HCT116 (cell line): ENCODE results near the gene PEX11B. TPM values are rescaled to one million over a fixed set of nuclear protein-coding genes. Genes with fewer than 3 reads are reported as not detected.

Experiments
- ATAC-seq: fragments of 200-7000 bp; cut with Tn5 transposase; 2 replicates; pipeline ENCODE4 v1.9.1; 2020; ENCODE audit warnings: mild to moderate bottlenecking, moderate library complexity
- BruUV-seq: library from RNA; stranded (reverse); fragments of 400-500 nt; replicated peaks from 2 replicates; lab custom pipeline; 2021; lab: Mats Ljungman, UMichigan
- CTCF ChIA-PET: fragments of 300-600 bp; sonication (Branson Sonifier 250); formaldehyde crosslinking; loops from one replicate; lab custom pipeline; 2021; ENCODE audit warnings: antibody characterized with exemption; lab: Charles Lee
- POLR2A ChIA-PET: fragments of 300-600, 350-600 bp; sonication (Branson Sonifier 250); formaldehyde crosslinking; loops from one replicate; lab custom pipeline; 2021; ENCODE audit warnings: antibody characterized with exemption; lab: Charles Lee
- RAD21 ChIA-PET, 2 experiments: fragments of 300-600 bp; sonication (Branson Sonifier 250); formaldehyde crosslinking; loops; one replicate each; lab custom pipeline; 2023; ENCODE audit warnings: low total read pairs in 2 of 2; ENCODE audit not compliant: uncharacterized antibody in 2 of 2, unreplicated experiment in 2 of 2, low non-redundant PET in 1 of 2; lab: Charles Lee
- DNase-seq: peaks from one replicate; pipeline ENCODE4 v3.0.0-alpha.2; 2010; ENCODE audit warnings: low read depth, low spot score
- H2AFZ ChIP-seq: fragments of 200-600 bp; shearing (Covaris generic), sonication (generic); 2 replicates; pipeline ENCODE4 v1.6.1; 2017; ENCODE audit warnings: low read depth, mixed run types, mixed read lengths, antibody characterized with exemption, low read length; ENCODE audit not compliant: poor library complexity, severe bottlenecking
- H3K27ac ChIP-seq: 2 replicates; pipeline ENCODE4 v1.5.1; 2012; ENCODE audit warnings: low read depth, low read length
- H3K27me3 ChIP-seq: fragments of 200-600 bp; sonication (generic); 2 replicates; pipeline ENCODE4 v1.6.1; 2016; ENCODE audit warnings: mixed run types, low read length, mixed read lengths; ENCODE audit not compliant: insufficient read depth
- H3K36me3 ChIP-seq, 2 experiments: fragments of 200-500 bp in 1 of 2; fragments of 200-600 bp in 1 of 2; sonication (Bioruptor generic) in 1 of 2; sonication (generic) in 1 of 2; 2 replicates each; pipeline versions ENCODE4 v1.5.1 to v1.6.1; 2014 to 2016; ENCODE audit warnings: low read length in 2 of 2, inconsistent platforms in 1 of 2, mixed read lengths in 1 of 2, mixed run types in 1 of 2; ENCODE audit not compliant: insufficient read depth in 2 of 2, control insufficient read depth in 1 of 2
- H3K4me1 ChIP-seq, 2 experiments: fragments of 200-600 bp in 1 of 2; sonication (generic) in 1 of 2; 2 replicates each; pipeline versions ENCODE4 v1.5.1 to v1.6.1; 2012 to 2017; ENCODE audit warnings: low read length in 2 of 2, inconsistent platforms in 1 of 2, mild to moderate bottlenecking in 1 of 2, mixed read lengths in 1 of 2, mixed run types in 1 of 2, moderate library complexity in 1 of 2; ENCODE audit not compliant: insufficient read depth in 2 of 2, control insufficient read depth in 1 of 2
- H3K4me2 ChIP-seq: fragments of 200-600 bp; sonication (generic); 2 replicates; pipeline ENCODE4 v1.6.1; 2017; ENCODE audit warnings: mixed run types, low read length, mixed read lengths
- H3K4me3 ChIP-seq, 2 experiments: fragments of 200-600 bp in 1 of 2; sonication (generic) in 1 of 2; replicated peaks in 1 of 2; 2 replicates each; pipeline ENCODE4 v1.5.1; 2011 to 2016; ENCODE audit warnings: low read length in 2 of 2, control low read depth in 1 of 2, low read depth in 1 of 2, mild to moderate bottlenecking in 1 of 2, mixed read lengths in 1 of 2, mixed run types in 1 of 2
- H3K79me2 ChIP-seq: fragments of 200-600 bp; sonication (generic); 2 replicates; pipeline ENCODE4 v1.6.1; 2017; ENCODE audit warnings: mild to moderate bottlenecking, mixed run types, low read length, moderate library complexity, mixed read lengths; ENCODE audit not compliant: insufficient read depth
- H3K9ac ChIP-seq: fragments of 200-600 bp; sonication (generic); 2 replicates; pipeline ENCODE4 v1.6.1; 2016; ENCODE audit warnings: low read length, mixed read lengths
- H3K9me2 ChIP-seq: fragments of 200-600 bp; sonication (generic), shearing (Covaris generic); 2 replicates; pipeline ENCODE4 v1.6.1; 2017; ENCODE audit warnings: mixed run types, mild to moderate bottlenecking, moderate library complexity; ENCODE audit not compliant: insufficient read depth
- H3K9me3 ChIP-seq, 2 experiments: fragments of 200-500 bp in 1 of 2; fragments of 200-600 bp in 1 of 2; sonication (Bioruptor generic) in 1 of 2; sonication (generic) in 1 of 2; 2 replicates each; pipeline ENCODE4 v1.6.1; 2014 to 2017; ENCODE audit warnings: low read length in 2 of 2, mixed read lengths in 2 of 2, inconsistent platforms in 1 of 2, low read depth in 1 of 2, mild to moderate bottlenecking in 1 of 2, mixed run types in 1 of 2, moderate library complexity in 1 of 2; ENCODE audit not compliant: control insufficient read depth in 1 of 2, insufficient read depth in 1 of 2
- H4K20me1 ChIP-seq: fragments of 200-600 bp; sonication (generic), shearing (Covaris generic); 2 replicates; pipeline ENCODE4 v1.6.1; 2017; ENCODE audit warnings: mixed run types, mild to moderate bottlenecking, moderate library complexity; ENCODE audit not compliant: insufficient read depth
- CBX3 ChIP-seq: IDR thresholded peaks from 2 replicates; pipeline ENCODE4 v1.6.1; 2012; ENCODE audit warnings: low read depth
- CEBPB ChIP-seq: IDR thresholded peaks from 2 replicates; pipeline ENCODE4 v1.6.1; 2012; ENCODE audit warnings: low read depth
- ELF1 ChIP-seq: IDR thresholded peaks from 2 replicates; pipeline ENCODE4 v1.6.1; 2012; ENCODE audit warnings: low read depth, borderline replicate concordance
- EZH2 ChIP-seq: fragments of 200-600 bp; sonication (generic); IDR thresholded peaks from 2 replicates; pipeline ENCODE4 v1.6.1; 2017; ENCODE audit warnings: antibody characterized with exemption, mixed run types
- EZH2phosphoT487 ChIP-seq: fragments of 200-600 bp; IDR thresholded peaks from 2 replicates; pipeline ENCODE4 v1.6.1; 2018; ENCODE audit warnings: antibody characterized with exemption, borderline replicate concordance
- FOSL1 ChIP-seq: IDR thresholded peaks from 2 replicates; pipeline ENCODE4 v1.6.1; 2012; ENCODE audit warnings: low read depth
- JUND ChIP-seq: IDR thresholded peaks from 2 replicates; pipeline ENCODE4 v1.6.1; 2012
- POLR2A ChIP-seq: IDR thresholded peaks from 2 replicates; pipeline ENCODE4 v1.7.0; 2011; ENCODE audit warnings: borderline replicate concordance; ENCODE audit not compliant: insufficient read depth, insufficient read length; ENCODE audit errors: extremely low read depth
- POLR2AphosphoS5 ChIP-seq: IDR thresholded peaks from 2 replicates; pipeline ENCODE4 v1.6.1; 2011; ENCODE audit warnings: mild to moderate bottlenecking, low read depth, low read length, moderate library complexity
- RAD21 ChIP-seq: IDR thresholded peaks from 2 replicates; pipeline ENCODE4 v1.6.1; 2012; ENCODE audit warnings: low read depth, mild to moderate bottlenecking
- REST ChIP-seq: IDR thresholded peaks from 2 replicates; pipeline ENCODE4 v1.6.1; 2012; ENCODE audit warnings: low read depth
- SIN3A ChIP-seq: IDR thresholded peaks from 2 replicates; pipeline ENCODE4 v1.6.1; 2012; ENCODE audit warnings: low read depth
- SP1 ChIP-seq: IDR thresholded peaks from 2 replicates; pipeline ENCODE4 v1.6.1; 2012; ENCODE audit warnings: low read depth
- SRF ChIP-seq: IDR thresholded peaks from 2 replicates; pipeline ENCODE4 v1.6.1; 2012; ENCODE audit warnings: low read depth
- TCF7L2 ChIP-seq: IDR thresholded peaks from 2 replicates; pipeline ENCODE4 v1.7.0; 2011; ENCODE audit warnings: borderline replicate concordance, inconsistent platforms; ENCODE audit not compliant: insufficient read depth, insufficient read length; ENCODE audit errors: extremely low read depth
- YY1 ChIP-seq: IDR thresholded peaks from 2 replicates; pipeline ENCODE4 v1.6.1; 2011; ENCODE audit warnings: low read length, low read depth, moderate library complexity, mild to moderate bottlenecking; ENCODE audit not compliant: insufficient replicate concordance; ENCODE audit errors: extremely low read depth
- ZFX ChIP-seq: fragments of 450-650 bp; IDR thresholded peaks from 2 replicates; pipeline ENCODE4 v1.6.1; 2017
- ZNF274 ChIP-seq: fragments of 200-500 bp; sonication (Bioruptor generic); IDR thresholded peaks from 2 replicates; pipeline ENCODE4 v1.6.1; 2014; ENCODE audit warnings: mild to moderate bottlenecking, low read depth, low read length, inconsistent platforms
- intact Hi-C: fragments of 100-400 bp; cut with micrococcal nuclease; formaldehyde crosslinking; loops from 2 replicates; pipeline ENCODE4 v1.10.0; 2022
- total RNA-seq: library from RNA; stranded (reverse); gene quantifications from one replicate; pipeline ENCODE4 v1.2.1, GENCODE V29; 2021; ENCODE audit not compliant: unreplicated experiment
- TF ChIP-seq, protein P1 (sequence below): IDR thresholded peaks from 2 replicates; pipeline ENCODE4 v1.6.1; 2011; ENCODE audit warnings: mild to moderate bottlenecking, low read length, moderate library complexity; ENCODE audit not compliant: insufficient replicate concordance; ENCODE audit errors: extremely low read depth
- TF ChIP-seq, protein P2 (sequence below): IDR thresholded peaks from 2 replicates; pipeline ENCODE4 v1.6.1; 2012

Gene PEX11B
- total RNA-seq, 1 experiment from 2014 or later: 20.9 TPM

DNA sequence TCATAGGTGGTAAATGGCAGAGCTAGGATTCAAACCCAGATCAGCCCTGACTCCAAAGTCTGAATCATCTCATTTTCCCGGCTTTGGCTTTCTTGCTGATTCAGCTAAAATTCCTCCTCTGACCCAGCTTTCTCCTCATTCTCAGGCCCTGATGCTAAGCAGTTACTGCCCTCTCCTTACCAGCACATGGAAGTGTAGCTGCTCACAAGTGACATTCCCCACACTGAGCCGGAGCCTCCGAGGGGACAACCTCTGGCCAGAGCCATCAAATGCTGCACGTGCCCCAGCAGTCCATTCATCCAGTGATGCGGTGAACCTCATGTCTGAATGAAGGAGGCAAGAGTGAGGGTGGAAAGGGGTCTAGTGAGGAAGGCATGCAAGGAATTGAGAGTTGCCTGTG lies 19.8 kb downstream of the PEX11B start:
- Histone ChIP-seq H3K4me3 (no peak overlapping the region), H3K9ac (no peak overlapping the region), H3K9me3 (no peaks in the 10 kb centered on the region), H3K4me1 (no peaks in the 10 kb centered on the region; a peak in 2 of 4 replicates), H3K4me2 (no peak overlapping the region), H3K27ac (no peak overlapping the region), H3K27me3 (no peaks in the 10 kb centered on the region), H3K9me2 (no peaks in the 10 kb centered on the region), H3K79me2 (no peaks in the 10 kb centered on the region), H2AFZ (no peak overlapping the region), H4K20me1 (no peaks in the 10 kb centered on the region), H3K36me3 (no peaks in the 10 kb centered on the region)
- ChIA-PET POLR2A (no interaction called here), RAD21 (no interaction called here), CTCF (no interaction called here)
- DNase-seq: no peak
- intact Hi-C loops: no loop called here
- no peak for ATAC-seq
- TF ChIP-seq ZFX: no peak
- TF ChIP-seq CBX3: no peak
- TF ChIP-seq, protein P1, sequence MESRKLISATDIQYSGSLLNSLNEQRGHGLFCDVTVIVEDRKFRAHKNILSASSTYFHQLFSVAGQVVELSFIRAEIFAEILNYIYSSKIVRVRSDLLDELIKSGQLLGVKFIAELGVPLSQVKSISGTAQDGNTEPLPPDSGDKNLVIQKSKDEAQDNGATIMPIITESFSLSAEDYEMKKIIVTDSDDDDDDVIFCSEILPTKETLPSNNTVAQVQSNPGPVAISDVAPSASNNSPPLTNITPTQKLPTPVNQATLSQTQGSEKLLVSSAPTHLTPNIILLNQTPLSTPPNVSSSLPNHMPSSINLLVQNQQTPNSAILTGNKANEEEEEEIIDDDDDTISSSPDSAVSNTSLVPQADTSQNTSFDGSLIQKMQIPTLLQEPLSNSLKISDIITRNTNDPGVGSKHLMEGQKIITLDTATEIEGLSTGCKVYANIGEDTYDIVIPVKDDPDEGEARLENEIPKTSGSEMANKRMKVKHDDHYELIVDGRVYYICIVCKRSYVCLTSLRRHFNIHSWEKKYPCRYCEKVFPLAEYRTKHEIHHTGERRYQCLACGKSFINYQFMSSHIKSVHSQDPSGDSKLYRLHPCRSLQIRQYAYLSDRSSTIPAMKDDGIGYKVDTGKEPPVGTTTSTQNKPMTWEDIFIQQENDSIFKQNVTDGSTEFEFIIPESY: no peak
- TF ChIP-seq RAD21: no peak
- no peak for TF ChIP-seq SP1
- no peak for TF ChIP-seq POLR2A
- no peak for TF ChIP-seq SRF
- TF ChIP-seq EZH2: no peak
- no peak for TF ChIP-seq REST
- TF ChIP-seq POLR2AphosphoS5: no peak
- TF ChIP-seq JUND: no peak
- TF ChIP-seq YY1: no peak
- TF ChIP-seq ZNF274: no peak
- no peak for TF ChIP-seq ELF1
- TF ChIP-seq, protein P2, sequence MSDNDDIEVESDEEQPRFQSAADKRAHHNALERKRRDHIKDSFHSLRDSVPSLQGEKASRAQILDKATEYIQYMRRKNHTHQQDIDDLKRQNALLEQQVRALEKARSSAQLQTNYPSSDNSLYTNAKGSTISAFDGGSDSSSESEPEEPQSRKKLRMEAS: no peak
- TF ChIP-seq TCF7L2: no peak
- no peak for TF ChIP-seq SIN3A
- TF ChIP-seq CEBPB: no peak
- TF ChIP-seq EZH2phosphoT487: no peak
- TF ChIP-seq FOSL1: no peak
- BruUV-seq: no TSS peak
